ENCODE data around the gene MUC21. TPM values are rescaled to one million over a fixed set of nuclear protein-coding genes. Genes with fewer than 3 reads are reported as not detected.

MUC21 gene
- total RNA-seq, 3 donors from 2014 or later: 0.12 TPM; not detected in 2

- H3K4me3 ChIP-seq: no peak overlapping the region
- no peaks in the 10 kb centered on the region for H3K4me1 ChIP-seq (ENCODE audit: low read depth)
- no peaks in the 10 kb centered on the region for H3K9me3 ChIP-seq
- no peak for TF ChIP-seq CTCF (IDR thresholded peaks at IDR 0.05)
- intact Hi-C loops (cut with DNase I, micrococcal nuclease): no loop called here
- H3K36me3 ChIP-seq (ENCODE audit: low read depth): no peaks in the 10 kb centered on the region
- no peak for DNase-seq
- ATAC-seq: no peak
Measured at GRCh38 chr6:31002471-31002870, 19.0 kb downstream of the MUC21 start.

- DNase-seq: no peak
- Histone ChIP-seq H3K36me3 (ENCODE audit: low read depth) (no peaks in the 10 kb centered on the region), H3K4me3 (no peak overlapping the region), H3K9me3 (no peaks in the 10 kb centered on the region), H3K4me1 (ENCODE audit: low read depth) (no peaks in the 10 kb centered on the region)
- intact Hi-C loops (cut with DNase I, micrococcal nuclease): no loop called here
- ATAC-seq: no peak
- no peak for TF ChIP-seq CTCF (IDR thresholded peaks at IDR 0.05)
Measured at GRCh38 chr6:31004794-31005193, 21.3 kb downstream of the MUC21 start.

GRCh38 chr6:31005249-31006020, 21.9 kb downstream of the MUC21 start:
- no peaks in the 10 kb centered on the region for H3K9me3 ChIP-seq
- TF ChIP-seq CTCF (IDR thresholded peaks at IDR 0.05): no peak
- no peak for ATAC-seq
- no peak overlapping the region for H3K4me3 ChIP-seq
- DNase-seq: no peak
- H3K4me1 ChIP-seq (ENCODE audit: low read depth): no peaks in the 10 kb centered on the region
- H3K36me3 ChIP-seq (ENCODE audit: low read depth): no peaks in the 10 kb centered on the region
- intact Hi-C loops (cut with DNase I, micrococcal nuclease): no loop called here

DNA sequence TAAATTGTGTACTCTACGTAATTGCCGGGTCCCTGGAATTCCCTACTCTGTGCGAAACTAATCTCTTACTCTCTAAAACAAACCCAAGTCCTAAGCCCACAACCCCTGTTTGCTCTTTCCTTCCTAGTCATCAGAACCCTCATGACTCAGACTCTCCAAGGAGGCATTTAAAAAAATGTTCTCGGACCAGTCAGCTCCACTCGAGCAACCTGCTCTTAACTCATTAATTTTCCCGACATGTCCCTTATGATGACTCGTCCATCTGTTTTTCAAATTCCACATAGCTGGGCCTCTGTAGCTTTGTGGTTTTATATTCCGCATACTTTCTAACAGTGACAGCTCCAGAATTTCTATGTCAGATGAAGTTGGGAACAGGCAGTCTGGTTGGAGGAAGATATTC, 24.2 kb downstream of the MUC21 start:
- DNase-seq (no peak), ATAC-seq (no peak)
- H3K4me3 ChIP-seq: no peak overlapping the region
- H3K9me3 ChIP-seq: no peaks in the 10 kb centered on the region
- intact Hi-C loops (cut with DNase I, micrococcal nuclease): no loop called here
- no peaks in the 10 kb centered on the region for H3K4me1 ChIP-seq (ENCODE audit: low read depth)
- no peaks in the 10 kb centered on the region for H3K36me3 ChIP-seq (ENCODE audit: low read depth)
- TF ChIP-seq CTCF (IDR thresholded peaks at IDR 0.05): no peak

GRCh38 chr6:31008165-31008564, 24.6 kb downstream of the MUC21 start:
- Histone ChIP-seq H3K4me3 (no peak overlapping the region), H3K36me3 (ENCODE audit: low read depth) (no peaks in the 10 kb centered on the region), H3K9me3 (no peaks in the 10 kb centered on the region), H3K4me1 (ENCODE audit: low read depth) (no peaks in the 10 kb centered on the region)
- TF ChIP-seq CTCF (IDR thresholded peaks at IDR 0.05): no peak
- intact Hi-C loops (cut with DNase I, micrococcal nuclease): no loop called here
- ATAC-seq (no peak), DNase-seq (no peak)

All from mucosa of descending colon (tissue), 3 donors.